LNCAP (cell line): Measurements from ENCODE around the gene P2RY2.

Experiments used
- TF ChIP-seq, protein P1 (sequence below): fragments of 450-650 bp; IDR thresholded peaks from 2 replicates; pipeline ENCODE4 v1.5.1; 2017; ENCODE audit warnings: mild to moderate bottlenecking

Gene P2RY2

DNA sequence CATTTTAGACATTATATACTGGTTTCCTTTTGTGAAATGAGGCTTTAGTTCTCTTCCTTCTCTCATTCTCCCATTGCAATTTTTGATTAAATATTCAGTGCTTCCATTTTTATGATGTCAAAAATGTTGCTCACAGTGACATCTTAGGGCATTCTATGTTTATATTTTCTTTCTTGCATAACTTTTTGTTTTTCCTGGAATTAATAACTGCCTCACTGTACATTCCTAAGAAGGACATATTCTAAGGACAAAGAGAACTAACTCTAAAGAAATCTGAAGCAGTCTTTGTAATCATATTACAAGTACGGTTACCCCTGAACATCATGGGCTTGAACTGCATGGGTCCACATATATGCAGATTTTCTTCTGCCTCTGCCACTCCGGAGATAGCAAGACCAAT lies 28.2 kb downstream of the P2RY2 start:
- TF ChIP-seq, protein P1, sequence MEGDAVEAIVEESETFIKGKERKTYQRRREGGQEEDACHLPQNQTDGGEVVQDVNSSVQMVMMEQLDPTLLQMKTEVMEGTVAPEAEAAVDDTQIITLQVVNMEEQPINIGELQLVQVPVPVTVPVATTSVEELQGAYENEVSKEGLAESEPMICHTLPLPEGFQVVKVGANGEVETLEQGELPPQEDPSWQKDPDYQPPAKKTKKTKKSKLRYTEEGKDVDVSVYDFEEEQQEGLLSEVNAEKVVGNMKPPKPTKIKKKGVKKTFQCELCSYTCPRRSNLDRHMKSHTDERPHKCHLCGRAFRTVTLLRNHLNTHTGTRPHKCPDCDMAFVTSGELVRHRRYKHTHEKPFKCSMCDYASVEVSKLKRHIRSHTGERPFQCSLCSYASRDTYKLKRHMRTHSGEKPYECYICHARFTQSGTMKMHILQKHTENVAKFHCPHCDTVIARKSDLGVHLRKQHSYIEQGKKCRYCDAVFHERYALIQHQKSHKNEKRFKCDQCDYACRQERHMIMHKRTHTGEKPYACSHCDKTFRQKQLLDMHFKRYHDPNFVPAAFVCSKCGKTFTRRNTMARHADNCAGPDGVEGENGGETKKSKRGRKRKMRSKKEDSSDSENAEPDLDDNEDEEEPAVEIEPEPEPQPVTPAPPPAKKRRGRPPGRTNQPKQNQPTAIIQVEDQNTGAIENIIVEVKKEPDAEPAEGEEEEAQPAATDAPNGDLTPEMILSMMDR: no peak

DNA sequence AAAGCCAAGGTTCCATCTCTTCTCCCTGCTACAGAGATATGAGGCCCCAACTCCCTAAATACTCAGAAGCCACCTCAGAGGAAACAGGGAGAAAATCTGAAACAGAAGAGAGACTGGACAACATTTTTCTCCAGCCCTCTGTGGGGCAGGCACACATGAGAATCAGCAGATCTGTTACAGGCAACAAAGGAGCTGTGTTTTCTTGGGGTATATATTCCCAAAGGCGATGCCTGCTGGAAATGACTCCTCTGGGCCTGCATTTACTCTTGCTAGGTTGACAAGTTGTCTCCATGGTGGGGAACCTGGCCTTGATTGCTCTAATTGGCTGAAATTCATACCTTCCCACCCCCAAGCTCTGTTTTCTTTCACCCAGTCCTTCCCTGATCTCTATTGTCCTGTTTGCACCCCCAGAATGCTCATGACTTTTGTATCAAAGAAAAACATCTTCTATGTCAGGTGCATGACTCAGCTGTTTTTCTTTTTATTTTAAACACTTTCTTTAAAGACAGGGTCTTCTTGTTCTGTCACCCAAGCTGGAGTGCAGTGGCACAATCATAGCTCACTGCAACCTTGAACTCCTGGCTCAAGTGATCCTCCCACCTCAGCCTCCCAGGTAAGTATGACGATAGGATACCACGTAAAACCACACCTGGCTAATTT lies 30.6 kb downstream of the P2RY2 start:
- TF ChIP-seq, protein P1: no peak

DNA sequence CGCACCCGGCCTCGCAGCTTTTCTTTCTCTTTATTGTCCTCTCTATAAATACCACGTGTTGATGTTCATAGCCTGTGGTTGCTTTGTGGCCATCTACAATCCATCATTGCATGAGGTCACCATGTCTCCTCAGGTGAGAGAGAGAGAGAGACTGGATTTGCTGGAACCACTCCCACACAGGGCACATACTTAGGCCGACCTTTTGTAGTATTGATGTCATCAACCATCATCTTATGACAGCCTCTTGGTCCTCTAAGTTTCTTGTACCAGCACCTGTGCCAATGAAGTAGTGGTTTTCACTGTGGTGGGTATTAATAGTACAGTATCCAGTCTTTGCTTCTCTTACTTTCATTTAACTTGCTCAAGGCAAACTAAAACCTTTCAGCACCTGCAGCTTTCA lies 31.2 kb downstream of the P2RY2 start:
- TF ChIP-seq, protein P1: no peak

DNA sequence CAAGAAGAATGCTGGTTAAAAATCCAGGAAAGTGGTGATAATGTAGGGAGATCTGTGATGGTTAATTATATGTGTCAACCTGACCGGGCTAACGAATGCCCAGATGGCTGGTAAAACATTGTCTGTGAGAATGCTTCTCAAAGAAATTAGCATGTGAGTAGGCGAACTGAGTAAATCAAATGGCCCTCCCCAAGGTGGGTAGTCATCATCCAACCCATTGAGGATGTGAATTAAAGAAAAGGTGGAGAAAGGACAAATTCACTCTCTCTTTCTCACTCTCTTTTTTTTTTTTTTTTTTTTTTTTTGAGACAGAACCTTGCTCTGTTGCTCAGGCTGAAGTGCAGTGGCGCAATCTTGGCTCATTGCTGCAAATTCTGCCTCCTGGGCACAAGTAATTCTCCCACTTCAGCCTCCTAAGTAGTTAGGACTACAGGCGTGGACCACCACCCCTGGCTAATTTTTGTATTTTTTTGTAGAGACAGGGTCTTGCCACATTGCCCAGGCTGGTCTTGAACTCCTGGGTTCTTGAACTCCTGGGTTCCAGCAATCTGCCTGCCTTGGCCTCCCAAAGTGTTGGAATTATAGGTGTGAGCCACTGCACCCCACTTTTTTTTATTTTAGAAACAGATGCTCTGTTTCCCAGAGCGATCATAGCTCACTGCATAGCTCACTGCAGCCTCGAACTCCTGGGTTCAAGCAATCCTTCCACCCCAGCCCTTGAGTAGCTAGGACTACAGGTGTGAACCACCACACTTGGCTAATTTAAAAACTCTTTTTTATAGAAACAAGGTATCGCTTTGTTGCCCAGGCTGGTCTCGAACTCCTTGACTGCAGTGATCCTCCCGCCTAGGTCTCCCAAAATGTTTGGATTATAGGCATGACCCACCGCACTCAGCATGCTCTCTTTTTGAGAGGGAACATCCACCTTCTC lies 32.0 kb downstream of the P2RY2 start:
- TF ChIP-seq, protein P1: no peak

DNA sequence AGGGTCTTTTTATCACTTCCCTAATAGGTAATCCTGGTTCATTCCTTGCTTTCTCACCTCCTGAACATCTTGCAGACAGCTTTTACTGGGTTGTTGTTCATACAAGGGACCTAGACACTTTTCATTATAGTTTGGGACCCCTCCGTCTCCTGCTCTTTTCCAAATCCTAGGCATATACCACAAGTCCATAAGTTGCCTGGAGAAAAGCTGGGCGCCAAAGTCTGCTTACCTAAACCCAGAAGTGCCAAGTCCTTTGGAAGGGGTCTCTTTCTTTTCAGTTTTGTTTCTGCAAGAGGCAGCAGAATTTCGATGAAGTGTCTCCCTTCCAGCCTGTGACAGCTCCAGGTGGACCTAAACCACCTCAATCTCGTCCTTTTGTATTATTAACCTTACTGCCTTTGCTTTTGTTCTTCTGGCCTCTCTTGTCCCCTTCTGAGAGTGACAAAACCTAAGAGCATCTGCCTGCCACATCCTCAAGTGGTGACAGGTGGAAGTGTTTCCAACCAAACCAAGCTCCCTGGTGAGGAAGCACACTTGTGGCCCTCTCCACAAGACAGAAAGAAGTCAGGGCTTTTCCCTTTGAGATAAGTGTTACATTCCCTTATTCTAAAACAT lies 34.6 kb downstream of the P2RY2 start:
- TF ChIP-seq, protein P1: no peak

DNA sequence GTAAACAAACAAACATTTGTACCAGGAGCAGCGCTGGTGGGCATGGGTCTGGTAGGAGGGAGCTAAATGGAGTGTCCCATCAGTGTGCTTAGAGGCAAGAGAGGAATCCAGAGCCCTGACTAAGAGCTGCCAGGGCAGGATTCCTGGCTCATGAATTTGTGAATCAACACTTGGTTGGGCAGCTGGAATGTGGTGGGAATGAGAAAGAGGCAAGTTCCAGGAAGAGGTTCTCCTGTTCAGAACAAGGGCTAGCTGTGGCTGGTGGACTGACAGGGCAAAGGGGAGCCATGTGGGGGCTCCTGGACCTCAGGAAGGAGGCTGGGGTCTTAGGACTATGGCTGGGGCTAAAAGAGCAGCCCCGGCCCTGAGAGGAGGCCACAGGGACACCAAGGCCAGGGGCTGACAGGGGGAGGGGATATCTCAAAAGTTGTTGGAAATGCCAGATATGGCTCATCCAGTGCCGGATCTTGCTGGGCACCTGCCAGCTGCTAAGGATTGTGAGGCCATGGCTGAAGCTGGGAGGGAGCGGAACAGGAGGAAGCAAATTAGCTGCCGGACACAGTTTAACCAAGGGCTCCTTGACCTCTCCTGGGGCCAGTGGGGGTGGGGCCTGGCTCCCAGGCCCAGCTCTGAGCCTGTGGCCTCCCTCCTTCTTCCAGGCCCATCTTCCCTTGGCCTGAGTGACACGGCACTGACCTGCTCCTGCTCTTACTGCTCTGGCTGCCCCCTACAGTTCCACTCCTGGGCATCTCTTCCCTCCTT lies 39.4 kb downstream of the P2RY2 start:
- TF ChIP-seq, protein P1: no peak
